Panc1 (cell line): ENCODE measurements around the gene EVL. TPM values are rescaled to one million over a fixed set of nuclear protein-coding genes. Genes with fewer than 3 reads are reported as not detected.

Experiments used
- ATAC-seq: fragments of 200-7000 bp; cut with Tn5 transposase; 2 replicates; pipeline ENCODE4 v1.9.1; 2020; ENCODE audit warnings: mild to moderate bottlenecking, moderate library complexity
- BruUV-seq: library from RNA; stranded (reverse); fragments of 400-500 nt; replicated peaks from 2 replicates; lab custom pipeline; 2021; lab: Mats Ljungman, UMichigan
- CTCF ChIA-PET: fragments of 300-600 bp; sonication (Branson Sonifier 250); formaldehyde crosslinking; loops from one replicate; lab custom pipeline; 2022; ENCODE audit warnings: antibody characterized with exemption; lab: Charles Lee
- POLR2A ChIA-PET: fragments of 300-600 bp; sonication (Branson Sonifier 250); formaldehyde crosslinking; loops from one replicate; lab custom pipeline; 2022; ENCODE audit warnings: antibody characterized with exemption; lab: Charles Lee
- DNase-seq: peaks from one replicate; pipeline ENCODE4 v3.0.0-alpha.2; 2010; ENCODE audit warnings: low read depth, low spot score
- H3K27ac ChIP-seq: 2 replicates; pipeline ENCODE4 v1.5.1; 2011; ENCODE audit warnings: mild to moderate bottlenecking, low read length, inconsistent platforms
- H3K27me3 ChIP-seq: fragments of 200-500 bp; sonication (Bioruptor generic); 2 replicates; pipeline ENCODE4 v1.6.0; 2014; ENCODE audit warnings: low read length, inconsistent platforms; ENCODE audit not compliant: control insufficient read depth, insufficient read depth
- H3K36me3 ChIP-seq: fragments of 200-500 bp; sonication (Bioruptor generic); 2 replicates; pipeline ENCODE4 v1.5.1; 2014; ENCODE audit warnings: inconsistent platforms, mild to moderate bottlenecking, low read length, moderate library complexity; ENCODE audit not compliant: control insufficient read depth, insufficient read depth
- H3K4me1 ChIP-seq: 2 replicates; pipeline ENCODE4 v1.5.1; 2011; ENCODE audit warnings: inconsistent platforms, mild to moderate bottlenecking, low read length, moderate library complexity; ENCODE audit not compliant: control insufficient read depth, insufficient read depth
- H3K4me3 ChIP-seq, 2 experiments: 2 replicates each; pipeline ENCODE4 v1.5.1; 2011 to 2012; ENCODE audit warnings: low read depth in 2 of 2, low read length in 2 of 2, mild to moderate bottlenecking in 2 of 2, inconsistent platforms in 1 of 2, moderate library complexity in 1 of 2
- H3K9me3 ChIP-seq: fragments of 200-500 bp; sonication (Bioruptor generic); 2 replicates; pipeline ENCODE4 v1.5.1; 2014; ENCODE audit warnings: low read depth, mild to moderate bottlenecking, inconsistent platforms, low read length, moderate library complexity; ENCODE audit not compliant: control insufficient read depth, insufficient read depth
- POLR2AphosphoS5 ChIP-seq: IDR thresholded peaks from 2 replicates; pipeline ENCODE4 v1.6.1; 2012; ENCODE audit warnings: mild to moderate bottlenecking, low read depth, low read length, moderate library complexity
- SIN3A ChIP-seq: IDR thresholded peaks from 2 replicates; pipeline ENCODE4 v1.6.1; 2012; ENCODE audit warnings: low read depth, mild to moderate bottlenecking, low read length, moderate library complexity, borderline replicate concordance; ENCODE audit not compliant: insufficient read depth
- TCF7L2 ChIP-seq: IDR thresholded peaks from 2 replicates; pipeline ENCODE4 v1.6.1; 2011; ENCODE audit warnings: mild to moderate bottlenecking, low read depth, low read length, inconsistent platforms
- in situ Hi-C: cut with HindIII; loops from 2 replicates; pipeline ENCODE4 v1.10.0; 2016; ENCODE audit warnings: low sequenced_read_pairs, low pct_unique_long_range_greater_than_20kb
- intact Hi-C: fragments of 100-400 bp; cut with micrococcal nuclease; formaldehyde crosslinking; loops from one replicate; pipeline ENCODE4 v1.10.0; 2022; ENCODE audit not compliant: unreplicated experiment
- total RNA-seq: library from RNA; stranded (reverse); gene quantifications from one replicate; pipeline ENCODE4 v1.2.1, GENCODE V29; 2021; ENCODE audit not compliant: unreplicated experiment
- TF ChIP-seq, protein P1 (sequence below): fragments of 450-650 bp; IDR thresholded peaks from 2 replicates; pipeline ENCODE4 v1.5.1; 2017; ENCODE audit warnings: mild to moderate bottlenecking
- TF ChIP-seq, protein P2 (sequence below), 2 experiments: IDR thresholded peaks; 2 replicates each; pipeline ENCODE4 v1.6.1; 2011 to 2012; ENCODE audit warnings: low read depth in 2 of 2, control low read depth in 1 of 2, low read length in 1 of 2, mild to moderate bottlenecking in 1 of 2, moderate library complexity in 1 of 2; ENCODE audit not compliant: insufficient read depth in 1 of 2

EVL gene
- total RNA-seq, 1 experiment from 2014 or later: 38.3 TPM

DNA sequence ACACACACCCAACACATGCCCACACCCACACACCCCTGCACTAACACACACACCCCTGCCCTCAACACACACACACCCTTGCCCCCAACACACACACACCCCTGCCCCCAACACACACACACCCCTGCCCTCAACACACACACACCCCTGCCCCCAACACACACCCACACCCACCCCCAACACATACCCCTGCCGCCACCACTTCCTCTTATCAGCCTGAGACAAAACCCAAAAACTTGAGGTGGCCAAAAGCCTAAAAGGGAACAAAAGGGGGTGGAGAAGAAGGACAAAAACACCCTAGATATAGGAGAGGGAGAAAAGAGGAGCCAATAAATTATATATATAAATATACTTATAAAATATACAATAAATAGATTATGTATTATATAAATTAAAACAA, 103.3 kb downstream of the EVL start:
- no peak for TF ChIP-seq SIN3A
- TF ChIP-seq, protein P1, sequence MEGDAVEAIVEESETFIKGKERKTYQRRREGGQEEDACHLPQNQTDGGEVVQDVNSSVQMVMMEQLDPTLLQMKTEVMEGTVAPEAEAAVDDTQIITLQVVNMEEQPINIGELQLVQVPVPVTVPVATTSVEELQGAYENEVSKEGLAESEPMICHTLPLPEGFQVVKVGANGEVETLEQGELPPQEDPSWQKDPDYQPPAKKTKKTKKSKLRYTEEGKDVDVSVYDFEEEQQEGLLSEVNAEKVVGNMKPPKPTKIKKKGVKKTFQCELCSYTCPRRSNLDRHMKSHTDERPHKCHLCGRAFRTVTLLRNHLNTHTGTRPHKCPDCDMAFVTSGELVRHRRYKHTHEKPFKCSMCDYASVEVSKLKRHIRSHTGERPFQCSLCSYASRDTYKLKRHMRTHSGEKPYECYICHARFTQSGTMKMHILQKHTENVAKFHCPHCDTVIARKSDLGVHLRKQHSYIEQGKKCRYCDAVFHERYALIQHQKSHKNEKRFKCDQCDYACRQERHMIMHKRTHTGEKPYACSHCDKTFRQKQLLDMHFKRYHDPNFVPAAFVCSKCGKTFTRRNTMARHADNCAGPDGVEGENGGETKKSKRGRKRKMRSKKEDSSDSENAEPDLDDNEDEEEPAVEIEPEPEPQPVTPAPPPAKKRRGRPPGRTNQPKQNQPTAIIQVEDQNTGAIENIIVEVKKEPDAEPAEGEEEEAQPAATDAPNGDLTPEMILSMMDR: no peak
- TF ChIP-seq TCF7L2: no peak
- no peak for TF ChIP-seq POLR2AphosphoS5
- TF ChIP-seq, protein P2, sequence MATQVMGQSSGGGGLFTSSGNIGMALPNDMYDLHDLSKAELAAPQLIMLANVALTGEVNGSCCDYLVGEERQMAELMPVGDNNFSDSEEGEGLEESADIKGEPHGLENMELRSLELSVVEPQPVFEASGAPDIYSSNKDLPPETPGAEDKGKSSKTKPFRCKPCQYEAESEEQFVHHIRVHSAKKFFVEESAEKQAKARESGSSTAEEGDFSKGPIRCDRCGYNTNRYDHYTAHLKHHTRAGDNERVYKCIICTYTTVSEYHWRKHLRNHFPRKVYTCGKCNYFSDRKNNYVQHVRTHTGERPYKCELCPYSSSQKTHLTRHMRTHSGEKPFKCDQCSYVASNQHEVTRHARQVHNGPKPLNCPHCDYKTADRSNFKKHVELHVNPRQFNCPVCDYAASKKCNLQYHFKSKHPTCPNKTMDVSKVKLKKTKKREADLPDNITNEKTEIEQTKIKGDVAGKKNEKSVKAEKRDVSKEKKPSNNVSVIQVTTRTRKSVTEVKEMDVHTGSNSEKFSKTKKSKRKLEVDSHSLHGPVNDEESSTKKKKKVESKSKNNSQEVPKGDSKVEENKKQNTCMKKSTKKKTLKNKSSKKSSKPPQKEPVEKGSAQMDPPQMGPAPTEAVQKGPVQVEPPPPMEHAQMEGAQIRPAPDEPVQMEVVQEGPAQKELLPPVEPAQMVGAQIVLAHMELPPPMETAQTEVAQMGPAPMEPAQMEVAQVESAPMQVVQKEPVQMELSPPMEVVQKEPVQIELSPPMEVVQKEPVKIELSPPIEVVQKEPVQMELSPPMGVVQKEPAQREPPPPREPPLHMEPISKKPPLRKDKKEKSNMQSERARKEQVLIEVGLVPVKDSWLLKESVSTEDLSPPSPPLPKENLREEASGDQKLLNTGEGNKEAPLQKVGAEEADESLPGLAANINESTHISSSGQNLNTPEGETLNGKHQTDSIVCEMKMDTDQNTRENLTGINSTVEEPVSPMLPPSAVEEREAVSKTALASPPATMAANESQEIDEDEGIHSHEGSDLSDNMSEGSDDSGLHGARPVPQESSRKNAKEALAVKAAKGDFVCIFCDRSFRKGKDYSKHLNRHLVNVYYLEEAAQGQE (IDR thresholded peaks at IDR 0.05; ENCODE audit: insufficient read depth in 1 of 2, low read depth in 2 of 2, low read length in 1 of 2): no peak
- no peak for DNase-seq
- in situ Hi-C loops: no loop called here
- H3K36me3 ChIP-seq: no peaks in the 10 kb centered on the region
- H3K27me3 ChIP-seq: no peaks in the 10 kb centered on the region
- BruUV-seq: no TSS peak
- H3K9me3 ChIP-seq: no peaks in the 10 kb centered on the region
- intact Hi-C loops: no loop called here
- no peaks in the 10 kb centered on the region for H3K4me1 ChIP-seq
- CTCF ChIA-PET: no interaction called here
- no peak overlapping the region for H3K4me3 ChIP-seq
- H3K27ac ChIP-seq: no peak overlapping the region
- POLR2A ChIA-PET: no interaction called here
- no peak for ATAC-seq

DNA sequence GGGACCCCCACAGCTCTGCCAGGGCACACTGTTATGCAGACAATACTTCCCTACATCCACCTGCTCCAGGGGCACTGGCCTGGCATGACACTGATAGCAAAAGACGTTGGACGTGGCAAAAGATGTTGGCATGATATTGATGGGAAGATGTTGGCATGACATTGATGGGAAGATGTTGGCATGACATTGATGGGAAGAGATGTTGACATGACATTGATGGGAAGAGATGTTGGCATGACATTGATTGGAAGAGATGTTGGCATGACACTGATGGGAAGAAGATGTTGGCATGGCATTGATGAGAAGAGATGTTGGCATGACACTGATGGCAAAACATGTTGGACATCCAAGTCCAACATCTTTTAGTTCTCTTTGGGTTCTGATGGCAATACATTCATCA, 105.7 kb downstream of the EVL start:
- ATAC-seq: no peak
- no peaks in the 10 kb centered on the region for H3K9me3 ChIP-seq
- no peaks in the 10 kb centered on the region for H3K36me3 ChIP-seq
- intact Hi-C loops (no loop called here), in situ Hi-C loops (no loop called here)
- H3K4me1 ChIP-seq: no peaks in the 10 kb centered on the region
- ChIA-PET POLR2A (no interaction called here), CTCF (no interaction called here)
- no peak overlapping the region for H3K27ac ChIP-seq
- DNase-seq: no peak
- no peaks in the 10 kb centered on the region for H3K27me3 ChIP-seq
- no peak overlapping the region for H3K4me3 ChIP-seq
- no TSS peak for BruUV-seq
- TF ChIP-seq, protein P1: no peak
- TF ChIP-seq SIN3A: no peak
- no peak for TF ChIP-seq POLR2AphosphoS5
- no peak for TF ChIP-seq TCF7L2
- TF ChIP-seq, protein P2 (IDR thresholded peaks at IDR 0.05; ENCODE audit: insufficient read depth in 1 of 2, low read depth in 2 of 2, low read length in 1 of 2): no peak
